Progenitor cell of endocrine pancreas (in vitro differentiated cells): ENCODE data around the gene PRKCE. TPM values are rescaled to one million over a fixed set of nuclear protein-coding genes. Genes with fewer than 3 reads are reported as not detected.

Experiments used
- DNase-seq: peaks from one replicate; pipeline ENCODE4 v3.0.0; 2021; ENCODE audit warnings: low spot score; ENCODE audit not compliant: unreplicated experiment
- H3K27ac Mint-ChIP-seq: 2 replicates; pipeline ENCODE4 v1.8.0; 2021; ENCODE audit warnings: mild to moderate bottlenecking, moderate library complexity, mixed read lengths
- H3K27me3 Mint-ChIP-seq: 2 replicates; pipeline ENCODE4 v1.8.0; 2021; ENCODE audit warnings: mixed read lengths
- H3K36me3 Mint-ChIP-seq: 2 replicates; pipeline ENCODE4 v1.8.0; 2022; ENCODE audit warnings: mixed read lengths; ENCODE audit not compliant: insufficient read depth
- H3K4me1 Mint-ChIP-seq: 2 replicates; pipeline ENCODE4 v1.8.0; 2021; ENCODE audit warnings: low read depth, mixed read lengths
- H3K4me3 Mint-ChIP-seq: 2 replicates; pipeline ENCODE4 v1.8.0; 2021; ENCODE audit warnings: low read depth, mild to moderate bottlenecking, moderate library complexity, mixed read lengths
- H3K9me3 Mint-ChIP-seq: 2 replicates; pipeline ENCODE4 v1.8.0; 2021; ENCODE audit warnings: low read depth, mixed read lengths
- total RNA-seq: library from RNA; stranded (reverse); gene quantifications from 2 replicates; pipeline ENCODE4 v1.2.1, GENCODE V29; 2021
- TF ChIP-seq, protein P1 (sequence below): fragments of 200-600 bp; sonication (generic); IDR thresholded peaks from one replicate; pipeline ENCODE4 v1.5.0; 2021; ENCODE audit warnings: antibody characterized with exemption, mild to moderate bottlenecking; ENCODE audit not compliant: unreplicated experiment

The PRKCE gene
- total RNA-seq, 1 donor from 2014 or later, result 4.2 TPM

DNA sequence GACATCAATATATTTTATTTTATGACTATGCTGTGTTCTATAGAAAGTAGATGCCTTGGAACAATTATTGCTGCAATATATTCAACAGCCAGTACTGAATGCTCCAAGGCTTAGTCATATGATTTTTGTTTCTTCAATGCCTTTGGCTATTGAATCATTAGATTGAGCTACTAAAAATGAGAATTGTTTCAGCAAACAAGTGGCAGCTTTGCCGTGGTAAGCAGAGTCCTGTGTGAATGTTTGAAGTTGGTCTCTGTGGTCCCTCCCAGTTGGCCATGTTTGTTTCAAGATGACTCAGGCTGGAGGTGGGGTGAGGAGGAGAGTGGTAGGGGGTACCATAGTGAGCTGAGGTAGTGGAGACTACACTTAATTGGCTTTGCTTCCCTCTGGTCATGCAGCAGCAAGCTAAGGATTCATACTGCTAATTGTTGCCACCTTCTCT is 447.2 kb downstream of the PRKCE start:
- Mint-ChIP-seq H3K27ac (peak overlapping the region; percentile 41), H3K9me3 (peaks cover 15% of the 10 kb centered on the region), H3K4me1 (no peaks in the 10 kb centered on the region), H3K36me3 (no peaks in the 10 kb centered on the region), H3K4me3 (no peak overlapping the region), H3K27me3 (no peaks in the 10 kb centered on the region)
- TF ChIP-seq, protein P1, sequence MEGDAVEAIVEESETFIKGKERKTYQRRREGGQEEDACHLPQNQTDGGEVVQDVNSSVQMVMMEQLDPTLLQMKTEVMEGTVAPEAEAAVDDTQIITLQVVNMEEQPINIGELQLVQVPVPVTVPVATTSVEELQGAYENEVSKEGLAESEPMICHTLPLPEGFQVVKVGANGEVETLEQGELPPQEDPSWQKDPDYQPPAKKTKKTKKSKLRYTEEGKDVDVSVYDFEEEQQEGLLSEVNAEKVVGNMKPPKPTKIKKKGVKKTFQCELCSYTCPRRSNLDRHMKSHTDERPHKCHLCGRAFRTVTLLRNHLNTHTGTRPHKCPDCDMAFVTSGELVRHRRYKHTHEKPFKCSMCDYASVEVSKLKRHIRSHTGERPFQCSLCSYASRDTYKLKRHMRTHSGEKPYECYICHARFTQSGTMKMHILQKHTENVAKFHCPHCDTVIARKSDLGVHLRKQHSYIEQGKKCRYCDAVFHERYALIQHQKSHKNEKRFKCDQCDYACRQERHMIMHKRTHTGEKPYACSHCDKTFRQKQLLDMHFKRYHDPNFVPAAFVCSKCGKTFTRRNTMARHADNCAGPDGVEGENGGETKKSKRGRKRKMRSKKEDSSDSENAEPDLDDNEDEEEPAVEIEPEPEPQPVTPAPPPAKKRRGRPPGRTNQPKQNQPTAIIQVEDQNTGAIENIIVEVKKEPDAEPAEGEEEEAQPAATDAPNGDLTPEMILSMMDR, result no peak
- no peak for DNase-seq

DNA sequence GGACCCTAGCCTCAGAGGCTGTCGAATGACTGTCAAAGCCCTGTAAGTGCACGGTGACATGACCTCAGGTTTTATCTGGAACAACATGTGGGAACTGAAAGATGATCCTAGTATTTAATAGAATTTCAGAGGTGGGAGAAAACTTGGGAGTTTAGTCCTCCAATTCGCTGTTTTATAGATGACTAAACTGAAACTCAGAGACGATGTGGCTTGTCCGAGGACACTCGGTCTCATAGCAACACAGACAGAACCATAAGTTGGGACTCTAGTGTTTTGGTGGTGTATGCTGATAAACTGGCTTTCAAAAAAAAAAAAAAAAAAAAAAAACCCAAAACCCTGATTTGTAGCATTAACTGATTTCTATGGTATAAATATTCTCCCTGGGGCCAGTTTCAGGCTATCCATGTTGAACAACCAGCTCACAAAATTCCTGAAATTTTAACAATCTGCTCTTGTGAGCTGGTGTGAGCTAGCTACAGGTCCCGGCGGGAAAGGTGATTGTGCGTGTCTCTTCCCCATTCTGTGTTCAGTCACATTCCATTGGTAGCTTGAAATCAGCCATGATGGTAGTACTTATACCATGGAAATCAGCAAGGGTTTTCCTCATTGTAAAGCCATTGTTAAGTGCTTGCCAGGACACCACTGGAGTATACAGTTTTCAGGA is 450.2 kb downstream of the PRKCE start:
- H3K4me1 Mint-ChIP-seq, result no peaks in the 10 kb centered on the region
- no peak overlapping the region for H3K4me3 Mint-ChIP-seq
- peaks cover 16% of the 10 kb centered on the region for H3K9me3 Mint-ChIP-seq
- no peak overlapping the region for H3K27ac Mint-ChIP-seq
- TF ChIP-seq, protein P1, result no peak
- no peak for DNase-seq
- H3K36me3 Mint-ChIP-seq, result peaks cover 7% of the 10 kb centered on the region
- no peaks in the 10 kb centered on the region for H3K27me3 Mint-ChIP-seq

DNA sequence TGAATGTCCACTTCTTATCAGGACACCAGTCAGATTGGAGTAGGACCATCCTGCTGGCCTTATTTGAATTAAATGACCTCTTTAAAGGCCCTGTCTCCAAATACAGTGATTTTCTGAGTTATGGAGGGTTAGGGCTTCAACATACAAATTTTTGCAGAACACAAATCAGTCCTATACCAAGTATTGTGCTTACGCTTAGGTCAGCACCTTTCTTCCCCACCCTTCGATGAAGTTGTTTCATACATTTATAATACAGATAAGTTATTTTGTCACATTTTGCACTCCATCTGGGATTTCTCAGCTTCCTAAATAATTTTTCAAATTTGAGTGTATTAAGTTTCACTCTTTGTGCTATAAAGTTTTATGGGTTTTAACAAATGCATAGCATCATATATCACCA is 455.2 kb downstream of the PRKCE start:
- no peak for DNase-seq
- Mint-ChIP-seq H3K36me3 (peaks cover 7% of the 10 kb centered on the region), H3K4me1 (no peaks in the 10 kb centered on the region), H3K27ac (no peak overlapping the region), H3K27me3 (no peaks in the 10 kb centered on the region), H3K9me3 (peaks cover 17% of the 10 kb centered on the region), H3K4me3 (no peak overlapping the region)
- TF ChIP-seq, protein P1, result no peak

- Mint-ChIP-seq H3K36me3 (no peaks in the 10 kb centered on the region), H3K4me3 (no peak overlapping the region), H3K27ac (no peak overlapping the region), H3K27me3 (no peaks in the 10 kb centered on the region), H3K9me3 (peaks cover 4% of the 10 kb centered on the region), H3K4me1 (peaks cover 2% of the 10 kb centered on the region)
- no peak for DNase-seq
- TF ChIP-seq, protein P1, result no peak
Measured at GRCh38 chr2:46114996-46115395, 463.5 kb downstream of the PRKCE start.

- no peaks in the 10 kb centered on the region for H3K36me3 Mint-ChIP-seq
- no peak overlapping the region for H3K4me3 Mint-ChIP-seq
- no peak for DNase-seq
- no peaks in the 10 kb centered on the region for H3K27me3 Mint-ChIP-seq
- no peak overlapping the region for H3K27ac Mint-ChIP-seq
- peaks cover 2% of the 10 kb centered on the region for H3K4me1 Mint-ChIP-seq
- TF ChIP-seq, protein P1, result no peak
- H3K9me3 Mint-ChIP-seq, result peaks cover 4% of the 10 kb centered on the region
Measured at GRCh38 chr2:46116150-46116549, 464.7 kb downstream of the PRKCE start.
